GM23338 (cell line): ENCODE results near the gene OTC. TPM values are rescaled to one million over a fixed set of nuclear protein-coding genes. Genes with fewer than 3 reads are reported as not detected.

Experiments used
- ATAC-seq: fragments of 200-7000 bp; cut with Tn5 transposase; 3 replicates; pipeline ENCODE4 v1.9.1; 2020
- DNase-seq: peaks from one replicate; pipeline ENCODE4 v3.0.0-alpha.2; 2015; ENCODE audit warnings: low spot score
- H2AFZ ChIP-seq: fragments of 200-600 bp; sonication (generic); 2 replicates; pipeline ENCODE4 v1.8.0; 2016; ENCODE audit warnings: antibody characterized with exemption, mild to moderate bottlenecking, moderate library complexity
- H3F3A ChIP-seq: fragments of 200-600 bp; sonication (generic); replicated peaks from 2 replicates; pipeline ENCODE4 v1.8.0; 2017; ENCODE audit warnings: antibody characterized with exemption, mixed run types, low read depth
- H3K27ac ChIP-seq: fragments of 200-600 bp; sonication (generic); 2 replicates; pipeline ENCODE4 v1.6.1; 2016; ENCODE audit warnings: low read depth
- H3K27me3 ChIP-seq: fragments of 200-600 bp; sonication (generic); 2 replicates; pipeline ENCODE4 v1.8.0; 2016; ENCODE audit warnings: mild to moderate bottlenecking, mixed run types, moderate library complexity; ENCODE audit not compliant: insufficient read depth
- H3K36me3 ChIP-seq: fragments of 200-600 bp; sonication (generic); 2 replicates; pipeline ENCODE4 v1.8.0; 2016; ENCODE audit warnings: mild to moderate bottlenecking; ENCODE audit not compliant: insufficient read depth
- H3K4me1 ChIP-seq: fragments of 200-600 bp; sonication (generic); 2 replicates; pipeline ENCODE4 v1.8.0; 2016; ENCODE audit warnings: mild to moderate bottlenecking, moderate library complexity; ENCODE audit not compliant: insufficient read depth
- H3K4me2 ChIP-seq: fragments of 200-600 bp; sonication (generic); 2 replicates; pipeline ENCODE4 v1.7.1; 2017; ENCODE audit warnings: mixed run types
- H3K4me3 ChIP-seq: fragments of 200-600 bp; sonication (generic); 2 replicates; pipeline ENCODE4 v1.6.1; 2016; ENCODE audit warnings: mixed run types
- H3K79me2 ChIP-seq: fragments of 200-600 bp; sonication (generic); replicated peaks from 2 replicates; pipeline ENCODE4 v1.8.0; 2017; ENCODE audit warnings: mild to moderate bottlenecking; ENCODE audit not compliant: insufficient read depth
- H3K9me2 ChIP-seq: fragments of 200-600 bp; sonication (generic); 2 replicates; pipeline ENCODE4 v1.8.0; 2017; ENCODE audit not compliant: insufficient read depth
- H4K20me1 ChIP-seq: fragments of 200-600 bp; sonication (generic); replicated peaks from 2 replicates; pipeline ENCODE4 v1.8.0; 2017; ENCODE audit warnings: mild to moderate bottlenecking; ENCODE audit not compliant: insufficient read depth
- H3K27ac Mint-ChIP-seq: 2 replicates; pipeline ENCODE4 v1.8.0; 2020; ENCODE audit warnings: inconsistent platforms, mild to moderate bottlenecking, moderate library complexity, mixed read lengths
- H3K27me3 Mint-ChIP-seq: 3 replicates; pipeline ENCODE4 v1.8.0; 2022; ENCODE audit warnings: low read depth, mild to moderate bottlenecking, moderate library complexity, mixed read lengths, inconsistent platforms; ENCODE audit not compliant: insufficient read depth, poor library complexity
- H3K36me3 Mint-ChIP-seq: 3 replicates; pipeline ENCODE4 v1.8.0; 2021; ENCODE audit warnings: low read depth, mild to moderate bottlenecking, inconsistent platforms, moderate library complexity, mixed read lengths
- H3K4me1 Mint-ChIP-seq: 3 replicates; pipeline ENCODE4 v1.8.0; 2020; ENCODE audit warnings: mild to moderate bottlenecking, inconsistent platforms, mixed read lengths
- H3K4me3 Mint-ChIP-seq: 3 replicates; pipeline ENCODE4 v1.8.0; 2021; ENCODE audit warnings: moderate library complexity, mild to moderate bottlenecking, inconsistent platforms, mixed read lengths
- H3K9me3 Mint-ChIP-seq: 3 replicates; pipeline ENCODE4 v1.8.0; 2020; ENCODE audit warnings: moderate library complexity, mild to moderate bottlenecking, inconsistent platforms, mixed read lengths
- CREB1 ChIP-seq: fragments of 250-450 bp; sonication (Bioruptor Pico); IDR thresholded peaks from 2 replicates; pipeline ENCODE4 v1.5.0; 2020; ENCODE audit warnings: low read depth, mild to moderate bottlenecking, moderate library complexity
- JUNB ChIP-seq: IDR thresholded peaks from one replicate; pipeline ENCODE4 v1.6.1; 2016; ENCODE audit warnings: antibody characterized with exemption; ENCODE audit not compliant: unreplicated experiment
- NANOG ChIP-seq: IDR thresholded peaks from 2 replicates; pipeline ENCODE4 v1.6.1; 2016; ENCODE audit warnings: antibody characterized with exemption, borderline replicate concordance
- POLR2AphosphoS5 ChIP-seq: IDR thresholded peaks from 2 replicates; pipeline ENCODE4 v1.6.1; 2016; ENCODE audit warnings: antibody characterized with exemption, low read depth
- ZNF114 ChIP-seq: fragments of 250-450 bp; sonication (Bioruptor Pico); IDR thresholded peaks from 2 replicates; pipeline ENCODE4 v1.5.0; 2020; ENCODE audit warnings: mild to moderate bottlenecking, moderate library complexity
- ZNF462 ChIP-seq: fragments of 250-450 bp; sonication (Bioruptor Pico); IDR thresholded peaks from 2 replicates; pipeline ENCODE4 v1.5.0; 2020; ENCODE audit warnings: mild to moderate bottlenecking, moderate library complexity
- polyA plus RNA-seq: library from polyadenylated mRNA; unstranded; fragments of >200 nt; fragmentation: Nextera tagmentation; extraction: Ambion mirVana; gene quantifications from 2 replicates; pipeline ENCODE4 v1.2.1, GENCODE V29; 2016
- total RNA-seq: library from RNA; depleted of rRNA; stranded (reverse); fragments of >200 nt; shearing (Covaris generic); gene quantifications from 2 replicates; pipeline ENCODE4 v1.2.3, GENCODE V29; 2014

OTC gene
- total and polyA plus RNA-seq, 2 experiments from 2014 or later = not detected

GRCh38 chrX:38327007-38327774 lies 25.2 kb upstream of the OTC start, which contains the start of gene RPGR (continued):
- peak; percentile 37; the same call in 1 of the 2 replicates for TF ChIP-seq POLR2AphosphoS5
- TF ChIP-seq NANOG = no peak

GRCh38 chrX:38327775-38328081 lies 24.7 kb upstream of the OTC start:
- H3K4me1 ChIP-seq = no peaks in the 10 kb centered on the region
- H3K4me3 ChIP-seq = 0 out of 2 replicates have a peak overlapping the region, but pooled peaks have one; percentile 20
- no peaks in the 10 kb centered on the region for H3K36me3 ChIP-seq
- H3K4me3 Mint-ChIP-seq = peak overlapping the region; percentile 91; the same call in 2 of the 3 replicates
- no peaks in the 10 kb centered on the region for H3F3A ChIP-seq
- TF ChIP-seq JUNB (no peak), ZNF114 (CRISPR knock-in tag) (no peak), POLR2AphosphoS5 (no peak), ZNF462 (CRISPR knock-in tag) (no peak), CREB1 (no peak)
- H3K36me3 Mint-ChIP-seq = no peaks in the 10 kb centered on the region
- H3K27me3 ChIP-seq = no peaks in the 10 kb centered on the region
- H3K27me3 Mint-ChIP-seq = peaks cover 2% of the 10 kb centered on the region
- H3K9me3 Mint-ChIP-seq = no peaks in the 10 kb centered on the region; the same call in 2 of the 3 replicates
- no peaks in the 10 kb centered on the region for H3K9me2 ChIP-seq
- DNase-seq (no peak), ATAC-seq (no peak)
- peaks cover 6% of the 10 kb centered on the region; the same call in 2 of the 3 replicates for H3K4me1 Mint-ChIP-seq
- H3K4me2 ChIP-seq = peak overlapping the region; percentile 67
- no peaks in the 10 kb centered on the region for H4K20me1 ChIP-seq
- H3K27ac ChIP-seq = no peak overlapping the region
- H3K79me2 ChIP-seq = peaks cover 5% of the 10 kb centered on the region; the same call in 1 of the 2 replicates
- no peak overlapping the region for H3K27ac Mint-ChIP-seq
- 0 out of 2 replicates have a peak overlapping the region, but pooled peaks have one; percentile 84 for H2AFZ ChIP-seq
